Calu3 (cell line): ENCODE data around the gene SPOCK1. TPM values are rescaled to one million over a fixed set of nuclear protein-coding genes. Genes with fewer than 3 reads are reported as not detected.

Experiments
- BruUV-seq: library from RNA; stranded (reverse); fragments of 400-500 nt; replicated peaks from 2 replicates; lab custom pipeline; 2021; lab: Mats Ljungman, UMichigan
- CTCF ChIA-PET: fragments of 300-600 bp; sonication (Branson Sonifier 250); formaldehyde crosslinking; loops from one replicate; lab custom pipeline; 2022; ENCODE audit warnings: antibody characterized with exemption; lab: Charles Lee
- DNase-seq: peaks from one replicate; pipeline ENCODE4 v3.0.0; 2022
- H3K27ac Mint-ChIP-seq: one replicate; pipeline ENCODE4 v1.8.0; 2022; ENCODE audit warnings: mixed read lengths; ENCODE audit not compliant: unreplicated experiment
- H3K27me3 Mint-ChIP-seq: one replicate; pipeline ENCODE4 v1.8.0; 2022; ENCODE audit warnings: mixed read lengths; ENCODE audit not compliant: unreplicated experiment
- H3K36me3 Mint-ChIP-seq: one replicate; pipeline ENCODE4 v1.8.0; 2022; ENCODE audit warnings: mild to moderate bottlenecking, moderate library complexity, mixed read lengths; ENCODE audit not compliant: insufficient read depth, unreplicated experiment
- H3K4me1 Mint-ChIP-seq: one replicate; pipeline ENCODE4 v1.8.0; 2022; ENCODE audit warnings: mild to moderate bottlenecking, low read depth, mixed read lengths; ENCODE audit not compliant: unreplicated experiment
- H3K4me3 Mint-ChIP-seq: one replicate; pipeline ENCODE4 v1.8.0; 2022; ENCODE audit warnings: mild to moderate bottlenecking, low read depth, moderate library complexity, mixed read lengths; ENCODE audit not compliant: unreplicated experiment
- H3K9me3 Mint-ChIP-seq: one replicate; pipeline ENCODE4 v1.8.0; 2022; ENCODE audit warnings: low read depth, mixed read lengths; ENCODE audit not compliant: unreplicated experiment
- CTCF ChIP-seq: fragments of 200-600 bp; IDR thresholded peaks from one replicate; pipeline ENCODE4 v1.8.0; 2022; ENCODE audit warnings: antibody characterized with exemption; ENCODE audit not compliant: unreplicated experiment
- intact Hi-C: fragments of 100-400 bp; cut with micrococcal nuclease; formaldehyde crosslinking; loops from one replicate; pipeline ENCODE4 v1.10.0; 2022; ENCODE audit not compliant: unreplicated experiment
- total RNA-seq: library from RNA; stranded (reverse); gene quantifications from 2 replicates; pipeline ENCODE4 v1.2.3, GENCODE V29; 2022

The SPOCK1 gene
- total RNA-seq, 1 experiment from 2014 or later: 3.2 TPM

GRCh38 chr5:137370096-137371071, 128.7 kb downstream of the SPOCK1 start:
- intact Hi-C loops: no loop called here
- H3K4me1 Mint-ChIP-seq: no peaks in the 10 kb centered on the region
- CTCF ChIA-PET: interaction anchor here (1.0 kb wide), 1 partner anchor 151 kb away, joined by 3 read pairs; no protein-coding TSS in a partner anchor
- H3K4me3 Mint-ChIP-seq: no peak overlapping the region
- no peak for DNase-seq
- peaks cover 93% of the 10 kb centered on the region for H3K27me3 Mint-ChIP-seq
- no peaks in the 10 kb centered on the region for H3K36me3 Mint-ChIP-seq
- TF ChIP-seq CTCF: no peak
- H3K27ac Mint-ChIP-seq: no peak overlapping the region
- no TSS peak for BruUV-seq
- peaks cover 2% of the 10 kb centered on the region for H3K9me3 Mint-ChIP-seq

- Mint-ChIP-seq H3K4me1 (no peaks in the 10 kb centered on the region), H3K9me3 (peaks cover 2% of the 10 kb centered on the region), H3K4me3 (no peak overlapping the region), H3K36me3 (no peaks in the 10 kb centered on the region), H3K27me3 (peaks cover 93% of the 10 kb centered on the region), H3K27ac (no peak overlapping the region)
- CTCF ChIA-PET: no interaction called here
- no TSS peak for BruUV-seq
- intact Hi-C loops: no loop called here
- no peak for DNase-seq
- no peak for TF ChIP-seq CTCF
These were observed 130.5 kb downstream of the SPOCK1 start for GRCh38 chr5:137368651-137369050.

GRCh38 chr5:137367951-137368350, 131.2 kb downstream of the SPOCK1 start:
- Mint-ChIP-seq H3K27me3 (peaks cover 93% of the 10 kb centered on the region), H3K9me3 (peaks cover 2% of the 10 kb centered on the region), H3K27ac (no peak overlapping the region), H3K36me3 (no peaks in the 10 kb centered on the region), H3K4me3 (no peak overlapping the region), H3K4me1 (no peaks in the 10 kb centered on the region)
- CTCF ChIA-PET: no interaction called here
- no peak for DNase-seq
- TF ChIP-seq CTCF: no peak
- no TSS peak for BruUV-seq
- intact Hi-C loops: no loop called here

GRCh38 chr5:137366526-137366925, 132.6 kb downstream of the SPOCK1 start:
- DNase-seq: no peak
- H3K9me3 Mint-ChIP-seq: peaks cover 2% of the 10 kb centered on the region
- peaks cover 93% of the 10 kb centered on the region for H3K27me3 Mint-ChIP-seq
- H3K27ac Mint-ChIP-seq: no peak overlapping the region
- TF ChIP-seq CTCF: no peak
- no TSS peak for BruUV-seq
- CTCF ChIA-PET: no interaction called here
- no peaks in the 10 kb centered on the region for H3K36me3 Mint-ChIP-seq
- H3K4me1 Mint-ChIP-seq: no peaks in the 10 kb centered on the region
- intact Hi-C loops: no loop called here
- no peak overlapping the region for H3K4me3 Mint-ChIP-seq
